GM23248 (cell line): ENCODE results near the gene EP400. TPM values are rescaled to one million over a fixed set of nuclear protein-coding genes. Genes with fewer than 3 reads are reported as not detected.

Source experiments
- DNase-seq: peaks from one replicate; pipeline ENCODE4 v3.0.0-alpha.2; 2015
- H2AFZ ChIP-seq: fragments of 200-600 bp; sonication (generic); 2 replicates; pipeline ENCODE4 v1.6.1; 2016; ENCODE audit warnings: antibody characterized with exemption
- H3F3A ChIP-seq: fragments of 200-600 bp; sonication (generic); 2 replicates; pipeline ENCODE4 v1.6.1; 2016; ENCODE audit warnings: mild to moderate bottlenecking, antibody characterized with exemption, mixed run types; ENCODE audit not compliant: insufficient read depth
- H3K27ac ChIP-seq: fragments of 200-600 bp; sonication (generic); 2 replicates; pipeline ENCODE4 v1.5.1; 2016; ENCODE audit warnings: mild to moderate bottlenecking
- H3K27me3 ChIP-seq: fragments of 200-600 bp; sonication (generic); replicated peaks from 2 replicates; pipeline ENCODE4 v1.6.1; 2016; ENCODE audit warnings: mild to moderate bottlenecking; ENCODE audit not compliant: insufficient read depth
- H3K36me3 ChIP-seq: fragments of 200-600 bp; sonication (generic); 2 replicates; pipeline ENCODE4 v1.6.1; 2016; ENCODE audit warnings: low read depth, mild to moderate bottlenecking
- H3K4me1 ChIP-seq: fragments of 200-600 bp; sonication (generic); 2 replicates; pipeline ENCODE4 v1.6.1; 2016; ENCODE audit warnings: mild to moderate bottlenecking; ENCODE audit not compliant: insufficient read depth
- H3K4me2 ChIP-seq: fragments of 200-600 bp; sonication (generic); one replicate; pipeline ENCODE4 v1.6.1; 2016; ENCODE audit warnings: mild to moderate bottlenecking; ENCODE audit not compliant: unreplicated experiment
- H3K4me3 ChIP-seq: fragments of 200-600 bp; sonication (generic); 2 replicates; pipeline ENCODE4 v1.5.1; 2016; ENCODE audit warnings: mild to moderate bottlenecking
- H3K79me2 ChIP-seq: fragments of 200-600 bp; sonication (generic); 2 replicates; pipeline ENCODE4 v1.6.1; 2016; ENCODE audit warnings: mild to moderate bottlenecking; ENCODE audit not compliant: insufficient read depth
- H3K9ac ChIP-seq: fragments of 200-600 bp; sonication (generic); 2 replicates; pipeline ENCODE4 v1.6.1; 2016; ENCODE audit warnings: mild to moderate bottlenecking
- H3K9me2 ChIP-seq: fragments of 200-600 bp; sonication (generic); 2 replicates; pipeline ENCODE4 v1.6.1; 2016; ENCODE audit warnings: mixed run types, mild to moderate bottlenecking, moderate library complexity; ENCODE audit not compliant: insufficient read depth
- H3K9me3 ChIP-seq: fragments of 200-600 bp; sonication (generic); one replicate; pipeline ENCODE4 v1.6.1; 2017; ENCODE audit warnings: low read depth
- H4K20me1 ChIP-seq: fragments of 200-600 bp; sonication (generic); 2 replicates; pipeline ENCODE4 v1.6.0; 2016; ENCODE audit not compliant: insufficient read depth
- EZH2 ChIP-seq: fragments of 200-600 bp; sonication (generic); IDR thresholded peaks from 2 replicates; pipeline ENCODE4 v1.6.1; 2018; ENCODE audit warnings: antibody characterized with exemption, mild to moderate bottlenecking; ENCODE audit not compliant: insufficient read depth, poor library complexity, severe bottlenecking
- EZH2phosphoT487 ChIP-seq: fragments of 200-600 bp; sonication (generic); IDR thresholded peaks from 2 replicates; pipeline ENCODE4 v1.6.1; 2018; ENCODE audit warnings: antibody characterized with exemption, moderate library complexity, mild to moderate bottlenecking, low read depth; ENCODE audit not compliant: insufficient read depth
- WGBS, 2 experiments: methylation state at CpG; one replicate each; pipeline ENCODE4 v1.1.6; 2015 to 2017; ENCODE audit warnings: low lambda C conversion rate in 2 of 2, low coverage in 1 of 2; ENCODE audit errors: missing lambda C conversion rate in 2 of 2; 5-methylcytosine and 5-hydroxymethylcytosine counted together
- in situ Hi-C: fragments of 300-500 bp; cut with MboI; formaldehyde crosslinking; loops from 2 replicates; pipeline ENCODE4 v1.15.0; 2020
- polyA plus RNA-seq: library from polyadenylated mRNA; unstranded; fragments of >200 nt; fragmentation: Nextera tagmentation; extraction: Ambion mirVana; gene quantifications from 2 replicates; pipeline ENCODE4 v1.2.1, GENCODE V29; 2016
- total RNA-seq: library from RNA; depleted of rRNA; stranded (reverse); fragments of >200 nt; shearing (Covaris generic); gene quantifications from 2 replicates; pipeline ENCODE4 v1.2.3, GENCODE V29; 2014

The EP400 gene
- total and polyA plus RNA-seq, 2 experiments from 2014 or later, result 8.6 to 9.4 TPM

GRCh38 chr12:131909752-131910219 is 40.0 kb upstream of the EP400 start:
- Histone ChIP-seq H3K9me3 (no peaks in the 10 kb centered on the region), H3K79me2 (peaks cover 19% of the 10 kb centered on the region), H3K9me2 (no peaks in the 10 kb centered on the region), H3K9ac (no peak overlapping the region), H4K20me1 (no peaks in the 10 kb centered on the region), H3F3A (no peaks in the 10 kb centered on the region), H3K27me3 (no peaks in the 10 kb centered on the region), H3K36me3 (no peaks in the 10 kb centered on the region), H3K4me3 (no peak overlapping the region), H3K4me1 (peaks cover 8% of the 10 kb centered on the region; the same call in 1 of the 2 replicates), H3K4me2 (no peak overlapping the region), H3K27ac (no peak overlapping the region), H2AFZ (no peak overlapping the region)
- in situ Hi-C loops, result no loop called here
- no peak for DNase-seq
- no peak for TF ChIP-seq EZH2phosphoT487
- no peak for TF ChIP-seq EZH2
- WGBS, 2 experiments, result 94 to 95% methylated on average over 17 to 26 of the region's 26 CpGs

GRCh38 chr12:131910302-131911027 is 39.3 kb upstream of the EP400 start:
- no peak for DNase-seq
- H4K20me1 ChIP-seq, result no peaks in the 10 kb centered on the region
- WGBS, 2 experiments, result 76 to 77% methylated on average over 23 of the region's 23 CpGs
- H3K4me2 ChIP-seq, result no peak overlapping the region
- no peak overlapping the region for H3K9ac ChIP-seq
- no peak overlapping the region for H2AFZ ChIP-seq
- H3K79me2 ChIP-seq, result peaks cover 12% of the 10 kb centered on the region
- no peaks in the 10 kb centered on the region for H3F3A ChIP-seq
- no peaks in the 10 kb centered on the region for H3K9me2 ChIP-seq
- in situ Hi-C loops, result no loop called here
- peaks cover 8% of the 10 kb centered on the region; the same call in 1 of the 2 replicates for H3K4me1 ChIP-seq
- no peaks in the 10 kb centered on the region for H3K27me3 ChIP-seq
- H3K36me3 ChIP-seq, result no peaks in the 10 kb centered on the region
- no peak overlapping the region for H3K27ac ChIP-seq
- no peak for TF ChIP-seq EZH2
- no peak for TF ChIP-seq EZH2phosphoT487
- no peaks in the 10 kb centered on the region for H3K9me3 ChIP-seq
- H3K4me3 ChIP-seq, result no peak overlapping the region

GRCh38 chr12:131911028-131911650 is 38.6 kb upstream of the EP400 start:
- no peak for TF ChIP-seq EZH2
- TF ChIP-seq EZH2phosphoT487, result no peak
- H3K9me3 ChIP-seq, result no peaks in the 10 kb centered on the region
- H3K79me2 ChIP-seq, result peaks cover 5% of the 10 kb centered on the region; the same call in 1 of the 2 replicates
- H3K9me2 ChIP-seq, result no peaks in the 10 kb centered on the region
- DNase-seq, result no peak
- H2AFZ ChIP-seq, result no peak overlapping the region
- 0 out of 2 replicates have a peak, but pooled peaks cover 3% of the 10 kb centered on the region for H3K36me3 ChIP-seq
- H3F3A ChIP-seq, result no peaks in the 10 kb centered on the region
- H3K4me1 ChIP-seq, result peaks cover 8% of the 10 kb centered on the region; the same call in 1 of the 2 replicates
- in situ Hi-C loops, result no loop called here
- no peaks in the 10 kb centered on the region for H4K20me1 ChIP-seq
- no peak overlapping the region for H3K4me3 ChIP-seq
- no peak overlapping the region for H3K27ac ChIP-seq
- H3K27me3 ChIP-seq, result no peaks in the 10 kb centered on the region
- no peak overlapping the region for H3K9ac ChIP-seq
- 90 to 95% methylated on average over 16 to 17 of the region's 17 CpGs for WGBS, 2 experiments
- no peak overlapping the region for H3K4me2 ChIP-seq

- no peak for DNase-seq
- H3K4me1 ChIP-seq, result peaks cover 8% of the 10 kb centered on the region; the same call in 1 of the 2 replicates
- no peak overlapping the region for H3K4me3 ChIP-seq
- 0 out of 2 replicates have a peak overlapping the region, but pooled peaks have one; percentile 22 for H3K9ac ChIP-seq
- peak overlapping the region; percentile 3 for H3K4me2 ChIP-seq
- no peaks in the 10 kb centered on the region for H3K9me3 ChIP-seq
- WGBS, 2 experiments, result 72 to 73% methylated on average over 19 to 22 of the region's 22 CpGs
- 0 out of 2 replicates have a peak, but pooled peaks cover 6% of the 10 kb centered on the region for H3K36me3 ChIP-seq
- no peaks in the 10 kb centered on the region for H3K9me2 ChIP-seq
- in situ Hi-C loops, result no loop called here
- no peak overlapping the region for H2AFZ ChIP-seq
- no peaks in the 10 kb centered on the region for H4K20me1 ChIP-seq
- TF ChIP-seq EZH2 (no peak), EZH2phosphoT487 (no peak)
- no peaks in the 10 kb centered on the region for H3F3A ChIP-seq
- H3K79me2 ChIP-seq, result 0 out of 2 replicates have a peak, but pooled peaks cover 5% of the 10 kb centered on the region
- no peaks in the 10 kb centered on the region for H3K27me3 ChIP-seq
- 0 out of 2 replicates have a peak overlapping the region, but pooled peaks have one; percentile 19 for H3K27ac ChIP-seq
Observed at GRCh38 chr12:131911851-131912477, 37.8 kb upstream of the EP400 start.
